Glomerular endothelial cell (primary cell): Measurements from ENCODE around the gene MTOR. TPM values are rescaled to one million over a fixed set of nuclear protein-coding genes. Genes with fewer than 3 reads are reported as not detected.

Experiments
- DNase-seq: peaks from one replicate; pipeline ENCODE4 v3.0.0-alpha.2; 2011; ENCODE audit warnings: low read depth, low spot score; ENCODE audit errors: extremely low read depth
- total RNA-seq: library from RNA; depleted of rRNA; stranded (reverse); fragments of >200 nt; gene quantifications from 2 replicates; pipeline ENCODE4 v1.2.3, GENCODE V29; 2015

Gene MTOR
- total RNA-seq, 1 donor from 2014 or later: 53.8 TPM

- DNase-seq: no peak
These were observed 105.9 kb downstream of the MTOR start for GRCh38 chr1:11156441-11156840.

- no peak for DNase-seq
These were observed 109.2 kb downstream of the MTOR start for GRCh38 chr1:11153184-11153583.

GRCh38 chr1:11152755-11153154 is 109.6 kb downstream of the MTOR start:
- no peak for DNase-seq

- DNase-seq: no peak
These were observed 110.3 kb downstream of the MTOR start for GRCh38 chr1:11151826-11152612.

- no peak for DNase-seq
These were observed 111.2 kb downstream of the MTOR start for GRCh38 chr1:11151114-11151513.

- no peak for DNase-seq
These were observed 112.0 kb downstream of the MTOR start for GRCh38 chr1:11150326-11150725.

- no peak for DNase-seq
These were observed 115.1 kb downstream of the MTOR start for GRCh38 chr1:11147197-11147770.

GRCh38 chr1:11145741-11146140 is 116.6 kb downstream of the MTOR start:
- DNase-seq: no peak

DNA sequence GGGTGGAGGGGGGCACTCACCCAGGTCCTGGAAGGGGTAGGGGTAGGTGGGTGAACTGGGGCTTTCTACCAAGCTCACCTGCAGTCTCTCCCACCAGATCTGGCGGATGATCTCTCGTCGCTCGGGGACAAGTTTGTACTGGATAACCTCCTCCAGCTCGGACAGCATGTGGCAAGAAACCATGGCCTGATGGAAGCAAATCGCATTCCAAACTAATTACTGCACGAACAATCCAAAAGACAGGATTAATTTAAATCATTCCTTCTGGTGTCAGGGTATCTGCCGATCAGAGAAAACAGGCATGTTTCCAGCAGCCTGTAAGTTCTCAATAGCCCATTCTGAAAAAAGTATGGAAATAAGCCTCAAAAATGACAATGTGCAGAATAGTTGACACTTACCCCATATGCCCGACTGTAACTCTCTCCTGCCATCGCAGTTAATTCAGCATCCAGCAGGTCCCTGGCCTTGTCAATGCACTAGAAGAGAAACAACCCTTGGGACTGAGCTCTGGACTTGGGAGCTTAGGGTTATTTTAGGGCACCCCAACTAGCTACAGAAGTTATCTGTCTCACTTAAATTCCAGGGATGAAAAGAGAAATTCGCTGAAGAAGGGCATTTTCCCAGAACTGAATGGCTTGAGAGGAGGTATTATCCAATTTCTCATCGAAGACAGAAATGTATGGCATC is 117.6 kb downstream of the MTOR start:
- no peak for DNase-seq

DNA sequence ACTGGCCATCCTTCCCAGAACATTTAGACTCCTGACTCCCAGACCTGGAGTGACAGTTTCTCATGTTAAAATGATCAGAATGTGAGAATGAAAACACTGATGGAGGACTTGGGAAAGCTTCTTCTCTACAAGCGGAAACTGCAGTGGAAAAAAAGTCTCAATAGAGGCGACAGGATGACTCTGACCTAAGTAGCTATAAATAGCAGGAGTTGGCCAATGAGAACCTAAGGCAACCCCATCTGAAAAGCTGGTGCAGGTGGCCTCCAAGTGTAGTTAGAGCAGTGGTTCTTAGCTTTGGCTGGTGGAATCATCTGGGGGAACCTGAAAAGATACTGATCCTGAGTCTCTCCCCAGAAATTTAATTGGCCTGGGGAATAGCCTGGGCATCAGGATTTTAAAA is 118.4 kb downstream of the MTOR start:
- DNase-seq: no peak

DNA sequence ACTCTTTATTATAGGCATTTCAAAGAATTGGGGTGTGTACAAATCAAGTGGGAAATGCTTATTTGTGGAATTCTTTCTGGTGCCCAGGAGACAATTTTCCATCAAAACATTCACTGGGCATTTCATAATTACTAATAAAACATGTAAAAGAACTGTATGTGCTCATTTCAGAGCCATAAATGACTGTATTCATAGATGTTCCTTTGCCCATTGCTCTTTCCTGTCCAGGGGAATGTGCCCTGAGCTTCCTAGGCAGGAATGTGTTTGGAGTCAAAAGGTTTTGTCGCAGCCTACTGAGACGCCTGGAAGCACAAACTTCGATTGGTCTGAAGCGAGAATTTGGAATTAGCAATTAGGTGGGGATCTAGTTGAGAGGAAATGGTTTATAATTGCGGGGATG is 119.0 kb downstream of the MTOR start:
- DNase-seq: no peak

GRCh38 chr1:11142618-11143391 is 119.5 kb downstream of the MTOR start:
- no peak for DNase-seq

GRCh38 chr1:11138952-11139351 is 123.4 kb downstream of the MTOR start:
- no peak for DNase-seq

GRCh38 chr1:11138029-11138428 is 124.3 kb downstream of the MTOR start:
- DNase-seq: no peak

DNA sequence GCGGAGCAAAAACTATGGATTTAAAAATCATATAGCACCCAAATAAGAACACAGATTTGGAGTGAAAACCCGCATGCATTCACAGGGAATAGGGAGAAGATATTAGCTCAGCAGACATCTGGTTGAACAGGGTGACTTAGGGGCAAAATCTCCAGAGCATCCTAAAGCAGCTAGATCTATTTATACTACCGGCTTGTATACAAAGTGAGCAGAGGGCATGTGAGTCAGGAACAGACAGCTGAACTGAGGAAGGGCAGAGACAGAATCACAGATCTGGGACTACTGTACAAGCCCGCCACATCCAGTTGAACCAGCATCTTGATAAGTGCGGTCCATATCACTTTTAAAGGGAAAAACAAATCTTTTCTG is 127.5 kb downstream of the MTOR start:
- DNase-seq: no peak

DNA sequence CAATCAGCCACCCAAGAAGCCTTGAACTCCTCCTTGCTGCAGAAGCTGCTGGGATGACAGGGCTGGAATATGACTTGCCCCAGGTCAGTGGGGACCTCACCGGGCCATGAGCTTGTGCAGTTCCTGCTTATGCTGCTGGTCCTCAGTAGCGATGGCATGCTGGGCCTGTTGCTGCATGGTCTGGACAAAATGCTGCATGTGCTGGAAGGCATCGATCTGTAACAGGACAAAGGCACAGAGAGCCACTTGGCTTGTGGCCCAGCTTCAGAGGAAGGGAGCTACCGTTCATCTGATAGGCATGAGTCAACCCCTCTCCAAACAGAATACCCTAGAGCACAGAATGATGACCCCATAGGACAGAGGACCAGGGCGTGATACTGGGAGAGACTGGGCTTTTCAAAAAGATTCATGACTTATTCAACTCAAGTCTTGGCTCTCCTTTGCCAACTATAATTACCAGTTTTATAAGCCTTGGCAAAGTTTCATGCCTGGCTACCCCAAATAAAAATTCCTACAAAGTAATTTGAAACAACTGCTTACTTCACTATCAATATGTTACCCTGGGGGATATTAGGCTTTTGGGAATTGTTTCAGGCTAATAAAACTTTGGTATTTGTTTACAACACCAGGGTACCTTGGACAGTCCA is 128.0 kb downstream of the MTOR start:
- no peak for DNase-seq

- no peak for DNase-seq
These were observed 129.6 kb downstream of the MTOR start for GRCh38 chr1:11132563-11133293.

- no peak for DNase-seq
These were observed 130.5 kb downstream of the MTOR start for GRCh38 chr1:11131816-11132215.

DNA sequence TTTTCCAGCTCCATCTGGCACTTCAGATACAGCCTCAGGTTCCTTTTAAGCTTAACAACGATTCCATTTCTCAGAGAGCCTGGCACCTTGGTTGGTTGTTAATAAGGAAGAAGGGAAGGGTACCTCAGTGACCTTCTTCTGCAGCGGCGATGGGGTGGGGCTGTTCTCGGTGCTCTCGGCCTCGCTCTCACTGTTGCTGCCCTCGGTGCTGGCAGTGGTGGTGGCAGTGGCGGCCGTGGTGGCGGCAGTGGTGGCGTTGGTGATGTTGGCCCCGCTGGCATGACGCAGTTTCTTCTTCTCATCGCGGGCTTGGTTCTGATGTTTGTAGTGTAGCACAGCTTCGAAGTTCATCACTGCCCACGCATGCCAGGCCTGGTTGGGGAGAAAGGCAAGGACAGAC is 131.9 kb downstream of the MTOR start:
- DNase-seq: no peak
